GM23248 (cell line): ENCODE data around the gene HLA-DMA.

ENCODE experiments used
- EZH2 ChIP-seq: fragments of 200-600 bp; sonication (generic); IDR thresholded peaks from 2 replicates; pipeline ENCODE4 v1.6.1; 2018; ENCODE audit warnings: antibody characterized with exemption, mild to moderate bottlenecking; ENCODE audit not compliant: insufficient read depth, poor library complexity, severe bottlenecking
- EZH2phosphoT487 ChIP-seq: fragments of 200-600 bp; sonication (generic); IDR thresholded peaks from 2 replicates; pipeline ENCODE4 v1.6.1; 2018; ENCODE audit warnings: antibody characterized with exemption, moderate library complexity, mild to moderate bottlenecking, low read depth; ENCODE audit not compliant: insufficient read depth

- no peak for TF ChIP-seq EZH2
- TF ChIP-seq EZH2phosphoT487 = no peak
Observed at GRCh38 chr6:32982084-32982701, 29.3 kb upstream of the HLA-DMA start.
